HG02973 (cell line): ENCODE measurements around the gene SPINT2.

Experiments
- ATAC-seq: cut with Tn5 transposase; IDR thresholded peaks from one replicate; pipeline ENCODE4 v1.9.1; 2021; ENCODE audit warnings: moderate library complexity; ENCODE audit not compliant: unreplicated experiment

Gene SPINT2

DNA sequence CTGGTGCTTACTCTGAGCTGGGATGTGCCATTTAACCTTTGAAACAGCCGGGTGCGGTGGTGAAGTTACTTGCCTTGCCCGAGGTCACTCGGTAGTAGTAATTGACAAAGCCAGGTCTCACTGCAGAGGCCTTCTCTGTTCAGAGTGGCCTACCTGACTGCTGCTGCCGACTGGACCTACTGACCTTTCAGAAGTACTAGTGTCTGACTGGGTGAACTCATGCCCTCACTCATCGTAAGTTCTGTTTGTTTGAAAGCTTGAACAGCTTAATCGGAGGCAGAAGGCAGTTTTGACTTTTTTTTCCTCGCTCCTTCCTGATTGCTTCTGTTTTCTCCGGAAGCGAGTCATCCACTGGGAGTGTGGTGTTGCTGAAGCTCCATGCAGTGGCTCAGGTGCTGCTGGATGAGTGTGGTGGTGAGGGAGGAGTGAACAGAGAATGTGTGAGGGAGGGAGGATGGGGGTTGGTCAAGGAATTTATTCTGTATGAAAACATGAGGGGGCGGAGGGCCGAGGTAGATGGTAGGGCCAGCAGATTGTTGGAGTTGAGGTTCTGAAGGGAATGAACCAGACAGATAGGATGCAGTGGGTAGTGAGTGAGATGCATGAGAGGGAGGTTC is 2.7 kb downstream of the SPINT2 start:
- no peak for ATAC-seq

DNA sequence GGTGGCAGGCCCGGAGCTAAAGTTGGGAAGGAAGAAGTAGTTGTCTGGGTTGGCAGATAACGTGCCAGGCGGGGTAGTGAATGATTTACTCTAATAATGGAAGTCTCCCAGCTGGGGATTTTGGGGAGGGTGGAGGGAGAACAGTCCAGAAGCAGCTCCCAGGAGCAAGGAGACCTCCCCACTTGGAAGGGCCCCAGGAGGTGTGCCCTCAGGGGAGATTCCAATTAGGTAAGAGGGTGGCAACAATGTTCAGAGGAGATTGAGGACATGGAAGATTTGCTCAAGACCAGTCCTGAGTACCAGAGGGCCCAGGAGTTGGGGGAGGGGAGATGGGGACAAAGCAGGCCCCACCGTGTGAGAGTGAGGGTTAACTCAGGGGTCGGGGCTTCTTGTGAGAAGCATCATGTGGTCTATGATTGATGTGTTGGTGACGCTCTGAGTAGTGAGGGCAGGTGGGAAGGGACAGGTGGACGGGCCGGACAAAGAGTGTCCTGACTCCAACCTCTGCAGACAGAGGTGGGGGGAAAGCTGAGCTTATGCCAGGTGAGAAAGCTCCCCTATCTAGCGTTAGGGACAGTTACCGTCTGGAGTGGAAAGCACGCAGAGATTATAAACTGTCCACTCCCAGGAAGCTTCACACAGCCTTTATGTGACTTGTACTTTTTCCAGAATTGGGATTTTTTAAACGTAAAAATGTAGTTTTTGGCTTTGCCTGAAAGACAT is 3.5 kb downstream of the SPINT2 start:
- no peak for ATAC-seq

DNA sequence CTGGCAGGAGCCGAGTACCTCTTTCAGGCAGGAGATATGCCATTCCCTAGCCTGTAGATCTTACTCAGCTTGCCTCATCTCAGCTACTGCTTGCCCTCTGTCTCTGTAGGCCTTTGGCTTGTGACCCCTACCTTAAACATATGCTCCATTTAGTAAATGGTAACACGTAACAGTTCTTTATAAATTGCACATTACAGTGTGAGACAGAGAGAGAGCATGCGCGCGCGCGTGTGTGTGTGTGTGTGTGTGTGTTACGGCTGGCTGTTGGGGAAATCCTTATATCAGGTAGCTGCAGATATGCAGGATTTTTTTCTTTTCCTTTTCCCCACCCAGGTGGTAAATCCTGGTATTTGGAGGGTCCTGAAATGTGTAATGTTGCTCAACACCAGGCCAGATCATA is 4.2 kb downstream of the SPINT2 start:
- no peak for ATAC-seq

DNA sequence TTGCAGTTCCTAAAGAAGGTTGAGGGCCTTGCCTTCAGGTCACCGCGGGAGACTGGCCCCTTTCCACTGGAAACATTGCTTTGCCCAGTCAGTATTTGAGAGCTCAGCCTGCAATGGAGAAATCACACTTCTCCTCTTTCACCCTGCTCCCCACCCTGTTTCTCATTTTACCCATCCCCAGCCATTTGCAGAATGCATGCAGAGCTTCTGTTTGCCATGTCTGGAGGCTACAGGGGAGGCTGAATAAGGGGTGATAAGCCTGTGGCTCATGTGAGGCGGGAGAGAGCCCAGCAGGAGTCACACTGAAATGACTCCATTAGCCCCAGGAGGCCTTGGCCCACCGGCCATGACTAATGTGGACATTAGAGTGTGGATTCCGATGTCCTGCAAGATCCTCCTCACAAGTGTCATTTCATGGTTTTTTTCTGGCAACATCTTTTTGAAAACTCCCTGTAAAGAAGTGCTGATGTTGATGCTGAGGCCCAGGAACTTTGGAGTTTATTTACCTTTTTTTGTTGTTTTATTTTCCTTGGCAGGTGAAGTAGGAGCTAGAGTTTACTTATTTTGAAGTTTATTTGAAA is 6.3 kb downstream of the SPINT2 start:
- no peak for ATAC-seq

DNA sequence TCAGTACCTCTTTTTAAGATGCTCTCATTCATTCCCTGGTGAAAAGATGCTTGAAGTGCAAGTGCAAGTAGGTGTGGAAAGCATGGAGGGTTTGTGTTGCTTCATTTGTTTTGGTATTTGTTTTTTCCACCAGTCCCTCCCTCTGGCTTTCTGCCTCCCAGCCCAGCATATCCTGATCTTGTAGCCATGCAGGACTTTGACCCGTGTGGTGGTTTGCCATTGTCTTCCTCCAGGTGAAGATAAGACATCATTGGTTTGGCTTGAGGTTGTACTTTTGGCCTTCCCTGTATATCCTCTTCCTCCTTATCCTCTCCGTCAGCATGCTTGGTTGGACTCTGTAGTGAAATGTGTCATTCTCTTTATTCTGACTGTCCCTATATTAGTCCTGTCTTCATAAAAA is 9.1 kb downstream of the SPINT2 start:
- no peak for ATAC-seq

DNA sequence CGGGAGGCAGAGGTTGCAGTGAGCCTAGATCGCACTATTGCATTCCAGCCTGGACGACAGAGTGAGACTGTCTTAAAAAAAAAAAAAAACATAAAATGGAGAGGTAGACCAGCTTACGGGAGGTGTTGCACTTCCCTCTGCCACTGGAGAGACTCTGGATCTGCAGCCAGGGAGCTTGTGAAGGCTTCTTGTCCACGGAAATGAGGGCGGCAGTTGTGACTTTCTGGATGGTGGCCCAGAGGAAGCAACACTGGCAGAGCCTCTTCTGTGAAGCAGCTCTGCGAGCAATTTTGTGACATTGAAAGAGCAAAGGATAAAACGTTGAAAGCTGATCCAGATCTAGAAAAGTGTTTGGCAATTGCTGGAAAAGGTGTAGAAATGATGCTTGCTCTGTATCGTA is 10.4 kb downstream of the SPINT2 start:
- ATAC-seq, result no peak

DNA sequence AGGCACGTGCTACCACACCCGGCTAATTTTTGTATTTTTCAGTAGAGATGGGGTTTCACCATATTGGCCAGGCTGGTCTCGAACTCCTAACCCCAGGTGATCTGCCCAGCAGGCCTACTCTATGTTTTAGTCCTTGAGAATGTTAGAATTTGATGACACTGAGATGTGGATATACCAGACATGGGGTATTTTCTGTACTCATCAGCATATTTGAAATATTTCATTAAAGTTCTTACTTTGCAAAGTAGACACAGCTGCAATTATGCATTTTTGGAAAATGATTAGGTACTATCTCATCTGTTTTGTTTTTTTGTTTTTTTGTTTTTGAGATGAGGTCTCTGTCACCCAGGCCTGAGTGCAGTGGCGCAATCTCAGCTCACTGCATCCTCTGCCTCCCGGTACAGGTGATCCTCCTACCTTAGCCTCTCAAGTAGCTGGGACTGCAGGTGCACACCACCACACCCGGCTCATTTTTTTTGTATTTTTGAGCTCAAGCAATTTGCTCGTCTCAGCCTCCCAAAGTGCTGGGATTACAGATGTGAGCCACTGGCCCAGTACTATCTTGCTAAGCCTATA is 12.7 kb downstream of the SPINT2 start:
- ATAC-seq, result no peak

DNA sequence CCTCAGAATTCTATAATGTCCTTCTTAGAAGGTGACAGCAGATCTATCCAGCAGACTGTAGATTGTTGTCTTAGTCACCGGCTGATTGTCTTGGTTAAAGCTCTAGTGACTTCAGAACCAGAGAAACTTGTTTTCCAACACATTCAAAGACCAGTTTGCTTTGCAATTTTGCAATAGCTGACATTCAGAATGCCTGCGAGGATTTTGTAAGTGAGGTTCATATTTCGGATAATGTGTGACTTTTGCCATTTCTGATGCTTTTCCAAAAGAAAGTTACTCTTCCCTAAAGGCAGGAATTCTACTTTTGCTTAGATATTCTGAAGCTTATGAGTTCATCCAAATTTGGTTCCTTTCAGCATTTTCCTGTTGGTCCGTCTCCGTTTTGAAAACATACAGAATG is 13.2 kb downstream of the SPINT2 start:
- ATAC-seq, result no peak

DNA sequence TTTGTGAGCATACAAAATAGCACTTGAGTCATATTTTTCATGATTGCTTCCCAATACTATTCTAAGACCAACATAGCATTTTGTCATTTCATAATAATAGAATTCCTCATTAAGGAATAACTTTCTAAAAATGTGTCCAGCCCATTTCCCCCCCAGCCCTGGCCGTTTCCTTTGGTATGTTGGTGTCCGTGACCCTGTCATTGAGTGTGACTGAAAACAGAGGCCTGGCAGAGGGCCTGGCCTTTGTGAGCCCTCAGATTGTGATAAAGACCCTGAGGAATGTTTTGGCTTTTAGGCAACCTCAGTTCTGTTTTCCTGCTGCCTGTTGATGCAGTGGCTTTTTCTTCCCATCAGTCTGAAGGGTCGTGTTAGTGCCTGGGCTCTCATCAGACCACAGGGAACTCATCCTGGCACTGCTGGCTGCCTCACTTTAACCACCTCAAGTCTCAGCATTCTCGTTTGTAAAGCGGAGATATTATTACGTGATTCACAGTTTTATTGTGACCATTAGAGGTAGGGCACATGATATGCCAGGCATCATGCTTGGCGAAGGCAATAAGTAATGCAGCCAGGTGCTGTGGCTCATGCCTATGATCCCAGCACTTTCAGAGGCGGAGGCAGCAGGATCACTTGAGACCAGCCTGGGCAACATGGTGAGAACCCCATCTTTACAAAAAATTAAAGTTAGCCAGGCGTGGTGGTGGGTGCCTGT is 13.8 kb downstream of the SPINT2 start:
- no peak for ATAC-seq

DNA sequence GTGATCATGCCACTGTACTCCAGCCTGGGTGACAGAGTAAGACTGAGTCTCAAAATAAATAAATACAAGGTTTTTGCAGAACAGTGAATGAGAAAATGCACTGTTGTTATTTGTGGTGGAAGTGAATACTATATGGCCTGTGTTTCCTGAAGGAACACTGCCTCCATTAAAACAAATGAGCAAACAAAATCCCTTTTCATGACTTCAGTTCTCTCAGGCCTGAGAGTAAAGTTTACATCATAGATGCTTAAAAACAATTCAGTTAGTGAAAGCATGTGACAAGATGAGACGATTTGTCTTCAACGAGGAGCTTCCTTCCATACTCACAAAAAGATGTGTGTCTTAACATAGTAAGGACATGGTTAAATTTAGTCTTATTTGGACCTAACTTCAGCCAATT is 14.4 kb downstream of the SPINT2 start:
- no peak for ATAC-seq

DNA sequence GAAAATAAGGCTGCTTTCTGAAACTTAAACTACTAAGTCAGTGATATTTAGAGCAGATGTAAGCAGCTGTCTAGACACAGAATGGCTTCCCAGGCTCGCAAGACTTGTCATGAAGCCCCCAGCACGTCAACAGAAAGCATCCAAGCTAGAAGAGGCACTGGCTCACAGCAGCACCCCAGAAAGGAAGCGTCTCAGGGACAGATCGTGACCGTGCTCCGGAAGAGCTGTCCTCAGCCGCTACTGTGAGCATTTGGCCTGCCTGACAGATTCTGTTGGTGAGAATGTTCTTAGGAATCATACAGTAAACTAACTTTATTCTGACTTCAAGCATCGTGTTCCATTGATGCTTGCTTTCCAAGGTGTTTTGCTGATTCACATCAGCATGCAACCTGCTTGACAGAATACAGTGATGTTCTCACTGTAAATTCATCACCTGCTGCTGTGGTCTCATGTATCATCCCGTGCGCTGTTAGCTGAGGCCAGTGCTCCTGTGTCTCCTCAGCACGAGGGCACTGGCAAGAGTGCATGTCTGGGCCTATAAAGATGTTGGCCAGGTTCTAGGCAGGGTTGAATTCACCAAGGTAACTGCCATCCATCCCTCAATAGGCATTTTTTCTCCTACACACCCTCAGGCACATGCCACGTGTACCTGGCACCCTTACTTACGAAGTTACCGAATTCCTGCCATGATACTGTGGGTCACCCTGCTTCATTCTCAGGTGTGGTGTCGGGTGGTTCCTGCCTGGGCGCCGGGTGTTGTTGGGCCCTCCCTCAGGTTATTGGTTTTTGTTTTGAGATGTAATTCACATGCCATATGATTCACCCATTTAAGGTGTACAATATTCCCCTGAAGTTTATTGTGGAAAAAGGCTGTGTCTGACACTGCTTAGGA is 15.9 kb downstream of the SPINT2 start:
- ATAC-seq, result no peak

DNA sequence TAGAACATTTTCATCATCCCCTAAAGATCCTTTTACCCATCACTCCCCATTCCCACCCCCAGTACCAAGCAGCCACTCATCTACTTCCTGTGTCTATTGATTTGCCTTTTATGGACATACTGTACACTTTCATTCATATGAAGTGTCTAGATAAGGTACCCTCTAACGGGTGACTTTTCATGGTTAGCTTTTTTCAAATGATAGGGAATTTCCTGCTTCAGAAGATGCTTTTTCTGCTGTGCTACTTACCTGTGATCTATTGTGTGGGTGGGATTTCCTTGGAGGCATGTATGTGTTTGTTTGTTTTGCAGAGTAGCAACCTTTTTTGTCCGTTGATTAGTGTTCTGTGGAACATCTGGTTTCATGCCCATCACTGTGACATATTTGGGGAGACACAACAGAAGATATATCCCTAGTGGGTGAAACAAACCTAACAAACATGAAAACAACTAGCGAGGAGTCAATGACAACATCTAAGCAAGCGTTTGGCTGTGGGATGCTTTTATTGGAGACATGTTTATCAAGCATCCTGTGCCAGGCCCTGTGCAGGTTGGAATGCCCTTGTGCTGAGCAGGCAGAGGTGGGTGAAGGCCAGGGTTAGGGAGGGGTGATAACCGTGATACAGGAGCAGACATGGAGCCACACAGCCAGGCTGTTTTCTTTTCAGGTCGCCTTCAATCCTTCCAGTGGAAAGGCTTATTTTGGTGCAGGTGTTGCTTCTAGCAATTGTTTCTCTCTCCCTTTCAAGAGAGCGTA is 17.6 kb downstream of the SPINT2 start:
- ATAC-seq, result no peak

DNA sequence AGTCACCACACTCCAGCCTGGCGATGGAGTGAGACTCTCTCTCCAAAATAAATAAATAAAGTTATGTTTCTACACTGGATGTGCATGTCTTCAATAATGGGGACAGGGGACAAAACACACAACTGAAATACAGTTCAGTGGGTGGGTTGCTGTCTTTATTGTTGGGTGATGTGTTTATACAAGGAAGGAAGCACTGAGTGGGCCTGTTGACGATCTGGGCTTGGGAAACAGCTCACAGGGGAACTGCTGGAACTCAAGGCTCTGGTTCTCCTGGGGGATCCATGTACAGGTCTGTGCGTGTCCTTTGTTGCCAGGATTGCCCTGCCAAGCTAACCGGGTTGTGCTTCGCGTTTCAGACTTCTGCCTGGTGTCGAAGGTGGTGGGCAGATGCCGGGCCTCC is 18.9 kb downstream of the SPINT2 start:
- no peak for ATAC-seq

DNA sequence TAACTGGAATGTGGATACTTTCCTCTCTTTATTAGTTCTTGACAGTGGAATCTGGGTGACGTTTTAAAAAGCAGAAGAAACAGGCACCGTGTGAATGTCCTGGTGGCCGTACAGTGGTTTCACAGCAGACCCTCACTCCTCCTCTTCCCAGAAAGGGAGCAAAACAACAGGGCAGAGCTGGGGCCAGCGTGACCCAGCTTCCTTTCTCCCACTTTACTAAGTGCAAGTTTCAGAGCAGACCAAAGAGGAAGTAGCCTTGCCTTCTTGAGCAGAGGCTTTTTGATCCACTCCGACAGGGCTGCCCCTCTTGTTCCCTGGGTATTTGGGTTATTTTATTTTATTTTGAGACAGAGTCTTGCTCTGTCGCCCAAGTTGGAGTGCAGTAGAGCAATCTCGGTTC is 20.0 kb downstream of the SPINT2 start:
- no peak for ATAC-seq

DNA sequence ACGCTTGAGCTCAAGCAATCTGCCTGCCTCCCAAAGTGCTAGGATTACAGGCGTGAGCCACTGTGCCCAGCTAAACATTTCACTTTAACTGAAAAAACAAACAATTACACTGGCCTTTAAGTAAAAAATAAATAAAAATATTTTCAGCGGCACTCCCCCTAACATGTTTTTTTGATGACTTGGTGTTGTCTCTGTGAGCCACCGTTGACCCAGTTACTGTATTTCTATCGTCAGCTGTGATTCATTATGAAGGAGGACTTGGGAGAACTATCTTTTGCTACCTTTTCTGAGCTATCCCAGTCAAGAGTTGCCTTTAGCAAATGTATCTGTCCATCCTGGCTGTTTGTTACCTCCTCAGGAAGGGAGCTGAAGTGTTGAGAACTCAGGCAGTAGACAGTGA is 21.2 kb downstream of the SPINT2 start:
- ATAC-seq, result no peak

DNA sequence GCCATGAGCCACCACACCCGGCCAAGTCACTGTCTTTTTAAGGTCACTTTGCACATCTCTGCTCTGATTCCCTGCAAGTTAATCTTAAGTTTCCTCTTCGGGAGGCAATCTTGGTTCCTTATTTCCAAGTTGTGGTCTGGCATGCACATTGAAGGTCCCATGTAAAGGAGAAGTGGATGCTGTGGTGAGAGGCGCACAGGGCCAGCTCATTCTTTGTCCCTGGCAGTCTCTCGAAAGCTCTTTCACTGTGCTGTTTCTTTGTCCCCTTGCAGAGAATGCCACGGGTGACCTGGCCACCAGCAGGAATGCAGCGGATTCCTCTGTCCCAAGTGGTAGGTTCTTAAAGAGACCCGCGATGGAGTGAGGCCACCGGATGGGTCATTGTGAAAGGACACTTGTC is 23.2 kb downstream of the SPINT2 start:
- ATAC-seq, result no peak

DNA sequence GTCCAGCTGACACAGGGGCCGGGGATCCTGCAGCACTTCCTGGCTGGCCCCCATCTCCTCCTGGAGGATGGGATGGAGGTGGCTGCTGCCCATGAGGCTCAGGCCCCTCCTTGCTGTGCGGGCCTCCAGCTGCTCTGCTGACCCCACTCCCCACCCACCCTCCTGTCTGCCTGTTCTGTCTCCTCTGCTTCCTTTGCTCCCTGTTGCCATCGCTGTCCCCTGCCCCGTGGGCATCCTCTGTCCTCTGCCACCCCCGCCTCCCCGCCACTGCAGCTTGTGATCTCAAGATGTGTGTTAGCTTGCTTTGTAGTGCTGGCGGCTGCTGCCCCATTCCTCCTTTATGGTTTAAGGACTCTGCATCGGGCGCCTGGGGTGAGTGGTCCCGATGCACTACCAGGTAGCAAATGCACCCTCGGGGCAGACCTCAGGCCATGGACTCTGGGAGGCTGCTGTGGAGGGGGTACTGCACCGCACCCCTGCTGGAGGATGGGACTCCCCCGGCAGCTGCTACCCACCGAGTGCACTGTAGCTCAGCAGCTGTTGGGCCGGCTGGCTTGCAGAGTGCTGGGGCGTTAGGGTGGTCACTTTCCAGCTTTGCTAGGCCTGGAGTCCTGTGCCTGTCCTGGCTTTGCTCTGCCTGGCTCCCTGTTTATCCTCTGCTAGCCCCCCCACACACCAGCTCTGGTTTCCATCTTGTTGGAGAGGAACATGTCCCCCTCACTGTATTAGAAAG is 23.9 kb downstream of the SPINT2 start:
- ATAC-seq, result no peak

DNA sequence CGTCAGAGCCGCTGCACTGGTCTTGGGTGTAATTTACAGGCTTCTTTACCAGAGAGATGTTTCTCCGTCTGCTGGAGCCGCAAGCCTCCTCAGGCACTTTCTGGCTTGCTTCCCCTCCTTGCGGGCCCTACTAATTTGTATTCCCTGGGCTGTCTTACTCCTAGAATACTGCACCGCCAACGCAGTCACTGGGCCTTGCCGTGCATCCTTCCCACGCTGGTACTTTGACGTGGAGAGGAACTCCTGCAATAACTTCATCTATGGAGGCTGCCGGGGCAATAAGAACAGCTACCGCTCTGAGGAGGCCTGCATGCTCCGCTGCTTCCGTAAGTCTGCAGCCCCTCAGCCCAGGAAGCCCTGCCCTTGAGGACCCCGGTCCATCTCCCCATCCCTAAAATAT is 25.6 kb downstream of the SPINT2 start:
- no peak for ATAC-seq

DNA sequence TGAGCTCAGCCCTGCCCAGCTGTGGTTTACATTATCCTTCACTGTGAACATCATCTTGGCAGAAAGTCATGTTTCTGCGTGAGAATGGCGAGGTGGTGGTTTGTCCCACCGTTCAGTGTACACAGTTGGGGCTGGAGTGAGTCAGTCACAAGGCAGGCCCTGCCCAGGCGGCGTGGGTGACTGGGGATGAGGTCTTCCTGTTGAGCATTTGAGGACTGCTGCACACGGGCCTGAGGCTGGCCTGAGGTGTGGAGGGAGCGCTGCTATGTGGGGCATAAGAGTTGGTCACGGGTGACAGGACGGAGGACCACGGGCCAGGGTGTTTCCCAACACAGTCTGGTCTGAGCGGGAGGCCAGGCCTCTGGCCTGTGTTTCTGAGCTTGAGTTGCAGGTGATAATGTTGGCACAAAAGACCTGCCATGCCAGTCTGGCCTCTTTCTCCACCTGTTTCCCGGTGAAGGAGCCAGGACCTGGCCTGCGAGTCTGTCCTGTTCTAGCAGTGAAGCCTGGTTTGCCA is 26.3 kb downstream of the SPINT2 start:
- ATAC-seq, result no peak
